OCI-LY7 (cell line): ENCODE results near the gene CHN1. TPM values are rescaled to one million over a fixed set of nuclear protein-coding genes. Genes with fewer than 3 reads are reported as not detected.

Source experiments
- BruUV-seq: library from RNA; stranded (reverse); fragments of 400-500 nt; replicated peaks from 2 replicates; lab custom pipeline; 2021; lab: Mats Ljungman, UMichigan
- CTCF ChIA-PET: fragments of 300-600 bp; sonication (Branson Sonifier 250); formaldehyde crosslinking; loops from one replicate; lab custom pipeline; 2022; ENCODE audit warnings: antibody characterized with exemption; ENCODE audit not compliant: unreplicated experiment; lab: Charles Lee
- POLR2A ChIA-PET: fragments of 300-600 bp; sonication (Branson Sonifier 250); formaldehyde crosslinking; loops from one replicate; lab custom pipeline; 2022; ENCODE audit warnings: antibody characterized with exemption; lab: Charles Lee
- DNase-seq: peaks from one replicate; pipeline ENCODE4 v3.0.0-alpha.2; 2015; ENCODE audit warnings: low spot score
- H2AFZ ChIP-seq: fragments of 200-600 bp; sonication (generic), shearing (Covaris generic); 2 replicates; pipeline ENCODE4 v1.6.1; 2014; ENCODE audit warnings: mild to moderate bottlenecking, antibody characterized with exemption, low read length, moderate library complexity
- H3K27ac ChIP-seq: fragments of 200-600 bp; sonication (generic); 2 replicates; pipeline ENCODE4 v1.5.1; 2014; ENCODE audit warnings: mixed run types, low read depth, mild to moderate bottlenecking, moderate library complexity, low read length, inconsistent platforms; ENCODE audit not compliant: poor library complexity, severe bottlenecking
- H3K36me3 ChIP-seq: fragments of 200-600 bp; sonication (generic); 2 replicates; pipeline ENCODE4 v1.6.1; 2014; ENCODE audit warnings: mild to moderate bottlenecking, antibody characterized with exemption, low read length, moderate library complexity, mixed read lengths; ENCODE audit not compliant: insufficient read depth
- H3K4me1 ChIP-seq: fragments of 200-600 bp; sonication (generic); 2 replicates; pipeline ENCODE4 v1.5.1; 2014; ENCODE audit warnings: mild to moderate bottlenecking, low read length; ENCODE audit not compliant: insufficient read depth, poor library complexity, severe bottlenecking
- H3K4me2 ChIP-seq: fragments of 200-600 bp; sonication (generic); 2 replicates; pipeline ENCODE4 v1.6.1; 2014; ENCODE audit warnings: mild to moderate bottlenecking, low read length
- H3K4me3 ChIP-seq: fragments of 200-600 bp; sonication (generic); 2 replicates; pipeline ENCODE4 v1.5.1; 2014; ENCODE audit warnings: mild to moderate bottlenecking, low read depth, low read length; ENCODE audit not compliant: poor library complexity, severe bottlenecking
- H3K79me2 ChIP-seq: fragments of 200-600 bp; sonication (generic); 2 replicates; pipeline ENCODE4 v1.6.1; 2016; ENCODE audit warnings: low read depth, mild to moderate bottlenecking, low read length, moderate library complexity, mixed read lengths; ENCODE audit not compliant: insufficient read depth
- H3K9me2 ChIP-seq: fragments of 200-600 bp; sonication (generic); 2 replicates; pipeline ENCODE4 v1.6.1; 2016; ENCODE audit warnings: mild to moderate bottlenecking, low read length, mixed read lengths; ENCODE audit not compliant: insufficient read depth
- H3K9me3 ChIP-seq: fragments of 200-600 bp; sonication (generic); 2 replicates; pipeline ENCODE4 v1.6.1; 2014; ENCODE audit warnings: mild to moderate bottlenecking, mixed run types, low read length, mixed read lengths
- H4K20me1 ChIP-seq: fragments of 200-600 bp; sonication (generic); 2 replicates; pipeline ENCODE4 v1.6.1; 2014; ENCODE audit warnings: mild to moderate bottlenecking, antibody characterized with exemption, low read length, moderate library complexity, mixed read lengths; ENCODE audit not compliant: insufficient read depth
- CTCF ChIP-seq: fragments of 200-600 bp; sonication (generic); conservative IDR thresholded peaks from 2 replicates; pipeline ENCODE4 v1.5.1; 2014; ENCODE audit warnings: mild to moderate bottlenecking, antibody characterized with exemption, low read length, moderate library complexity, mixed read lengths
- EZH2phosphoT487 ChIP-seq: fragments of 200-600 bp; sonication (generic); IDR thresholded peaks from 2 replicates; pipeline ENCODE4 v1.6.1; 2018; ENCODE audit warnings: low read depth, borderline replicate concordance, mild to moderate bottlenecking, mixed run types, antibody characterized with exemption, low read length, moderate library complexity, mixed read lengths
- intact Hi-C: fragments of 100-400 bp; cut with micrococcal nuclease; formaldehyde crosslinking; loops from one replicate; pipeline ENCODE4 v1.10.0; 2022; ENCODE audit not compliant: unreplicated experiment
- total RNA-seq, 2 experiments: library from RNA; depleted of rRNA in 1 of 2; stranded (reverse); fragments of >200 nt in 1 of 2; shearing (Covaris generic) in 1 of 2; gene quantifications; 2 replicates each; pipeline ENCODE4 v1.2.3, GENCODE V29; 2014 to 2022

The CHN1 gene
- total RNA-seq, 2 experiments from 2014 or later, result 0.44 TPM; not detected in 1

- ChIA-PET POLR2A (no interaction called here), CTCF (no interaction called here)
- H4K20me1 ChIP-seq, result no peaks in the 10 kb centered on the region
- no peak for TF ChIP-seq CTCF
- TF ChIP-seq EZH2phosphoT487, result no peak
- H3K36me3 ChIP-seq, result no peaks in the 10 kb centered on the region
- H3K27ac ChIP-seq, result no peak overlapping the region
- H3K9me2 ChIP-seq, result no peaks in the 10 kb centered on the region; the same call in 1 of the 2 replicates
- no peak overlapping the region for H2AFZ ChIP-seq
- H3K4me2 ChIP-seq, result no peak overlapping the region
- no peaks in the 10 kb centered on the region for H3K79me2 ChIP-seq
- intact Hi-C loops, result loop anchor here (10.0 kb wide), 1 partner anchor 229 kb away; the partner anchor contains the start of gene CHN1
- no peak overlapping the region for H3K4me3 ChIP-seq
- no TSS peak for BruUV-seq
- H3K9me3 ChIP-seq, result no peaks in the 10 kb centered on the region
- no peak for DNase-seq
- H3K4me1 ChIP-seq, result peaks cover 5% of the 10 kb centered on the region
Observed at GRCh38 chr2:174775571-174775980, 229.6 kb downstream of the CHN1 start.

- Histone ChIP-seq H3K4me1 (peaks cover 5% of the 10 kb centered on the region), H3K9me3 (no peaks in the 10 kb centered on the region), H4K20me1 (no peaks in the 10 kb centered on the region), H3K79me2 (no peaks in the 10 kb centered on the region), H2AFZ (no peak overlapping the region), H3K4me3 (no peak overlapping the region), H3K27ac (no peak overlapping the region), H3K9me2 (no peaks in the 10 kb centered on the region; the same call in 1 of the 2 replicates), H3K36me3 (no peaks in the 10 kb centered on the region), H3K4me2 (no peak overlapping the region)
- intact Hi-C loops, result loop anchor here (10.0 kb wide), 1 partner anchor 230 kb away; the partner anchor contains the start of gene CHN1
- no peak for TF ChIP-seq CTCF
- TF ChIP-seq EZH2phosphoT487, result no peak
- no peak for DNase-seq
- POLR2A ChIA-PET, result no interaction called here
- no TSS peak for BruUV-seq
- CTCF ChIA-PET, result no interaction called here
Observed at GRCh38 chr2:174774886-174775285, 230.3 kb downstream of the CHN1 start.

- Histone ChIP-seq H3K27ac (no peak overlapping the region), H4K20me1 (no peaks in the 10 kb centered on the region), H3K4me1 (no peaks in the 10 kb centered on the region), H3K4me2 (no peak overlapping the region), H2AFZ (no peak overlapping the region), H3K79me2 (no peaks in the 10 kb centered on the region), H3K4me3 (no peak overlapping the region), H3K9me3 (no peaks in the 10 kb centered on the region), H3K36me3 (no peaks in the 10 kb centered on the region), H3K9me2 (no peaks in the 10 kb centered on the region; the same call in 1 of the 2 replicates)
- BruUV-seq, result no TSS peak
- TF ChIP-seq CTCF (no peak), EZH2phosphoT487 (no peak)
- ChIA-PET POLR2A (interaction anchor here (0.6 to 1.1 kb wide), 4 partner anchors 16 to 246 kb away, joined by 3 read pairs; no protein-coding TSS in a partner anchor), CTCF (no interaction called here)
- intact Hi-C loops, result loop anchor here (10.0 kb wide), 1 partner anchor 232 kb away; the partner anchor contains the start of gene CHN1
- no peak for DNase-seq
Observed at GRCh38 chr2:174773215-174773614, 232.0 kb downstream of the CHN1 start.
